GM23338 (cell line): ENCODE measurements around the gene BHLHE23. TPM values are rescaled to one million over a fixed set of nuclear protein-coding genes. Genes with fewer than 3 reads are reported as not detected.

Source experiments
- ATAC-seq: fragments of 200-7000 bp; cut with Tn5 transposase; 3 replicates; pipeline ENCODE4 v1.9.1; 2020
- DNase-seq: peaks from one replicate; pipeline ENCODE4 v3.0.0-alpha.2; 2015; ENCODE audit warnings: low spot score
- H2AFZ ChIP-seq: fragments of 200-600 bp; sonication (generic); 2 replicates; pipeline ENCODE4 v1.8.0; 2016; ENCODE audit warnings: antibody characterized with exemption, mild to moderate bottlenecking, moderate library complexity
- H3F3A ChIP-seq: fragments of 200-600 bp; sonication (generic); replicated peaks from 2 replicates; pipeline ENCODE4 v1.8.0; 2017; ENCODE audit warnings: antibody characterized with exemption, mixed run types, low read depth
- H3K27ac ChIP-seq: fragments of 200-600 bp; sonication (generic); 2 replicates; pipeline ENCODE4 v1.6.1; 2016; ENCODE audit warnings: low read depth
- H3K27me3 ChIP-seq: fragments of 200-600 bp; sonication (generic); 2 replicates; pipeline ENCODE4 v1.8.0; 2016; ENCODE audit warnings: mild to moderate bottlenecking, mixed run types, moderate library complexity; ENCODE audit not compliant: insufficient read depth
- H3K36me3 ChIP-seq: fragments of 200-600 bp; sonication (generic); 2 replicates; pipeline ENCODE4 v1.8.0; 2016; ENCODE audit warnings: mild to moderate bottlenecking; ENCODE audit not compliant: insufficient read depth
- H3K4me1 ChIP-seq: fragments of 200-600 bp; sonication (generic); 2 replicates; pipeline ENCODE4 v1.8.0; 2016; ENCODE audit warnings: mild to moderate bottlenecking, moderate library complexity; ENCODE audit not compliant: insufficient read depth
- H3K4me2 ChIP-seq: fragments of 200-600 bp; sonication (generic); 2 replicates; pipeline ENCODE4 v1.7.1; 2017; ENCODE audit warnings: mixed run types
- H3K4me3 ChIP-seq: fragments of 200-600 bp; sonication (generic); 2 replicates; pipeline ENCODE4 v1.6.1; 2016; ENCODE audit warnings: mixed run types
- H3K79me2 ChIP-seq: fragments of 200-600 bp; sonication (generic); replicated peaks from 2 replicates; pipeline ENCODE4 v1.8.0; 2017; ENCODE audit warnings: mild to moderate bottlenecking; ENCODE audit not compliant: insufficient read depth
- H3K9me2 ChIP-seq: fragments of 200-600 bp; sonication (generic); 2 replicates; pipeline ENCODE4 v1.8.0; 2017; ENCODE audit not compliant: insufficient read depth
- H4K20me1 ChIP-seq: fragments of 200-600 bp; sonication (generic); replicated peaks from 2 replicates; pipeline ENCODE4 v1.8.0; 2017; ENCODE audit warnings: mild to moderate bottlenecking; ENCODE audit not compliant: insufficient read depth
- H3K27ac Mint-ChIP-seq: 2 replicates; pipeline ENCODE4 v1.8.0; 2020; ENCODE audit warnings: inconsistent platforms, mild to moderate bottlenecking, moderate library complexity, mixed read lengths
- H3K27me3 Mint-ChIP-seq: 3 replicates; pipeline ENCODE4 v1.8.0; 2022; ENCODE audit warnings: low read depth, mild to moderate bottlenecking, moderate library complexity, mixed read lengths, inconsistent platforms; ENCODE audit not compliant: insufficient read depth, poor library complexity
- H3K36me3 Mint-ChIP-seq: 3 replicates; pipeline ENCODE4 v1.8.0; 2021; ENCODE audit warnings: low read depth, mild to moderate bottlenecking, inconsistent platforms, moderate library complexity, mixed read lengths
- H3K4me1 Mint-ChIP-seq: 3 replicates; pipeline ENCODE4 v1.8.0; 2020; ENCODE audit warnings: mild to moderate bottlenecking, inconsistent platforms, mixed read lengths
- H3K4me3 Mint-ChIP-seq: 3 replicates; pipeline ENCODE4 v1.8.0; 2021; ENCODE audit warnings: moderate library complexity, mild to moderate bottlenecking, inconsistent platforms, mixed read lengths
- H3K9me3 Mint-ChIP-seq: 3 replicates; pipeline ENCODE4 v1.8.0; 2020; ENCODE audit warnings: moderate library complexity, mild to moderate bottlenecking, inconsistent platforms, mixed read lengths
- CREB1 ChIP-seq: fragments of 250-450 bp; sonication (Bioruptor Pico); IDR thresholded peaks from 2 replicates; pipeline ENCODE4 v1.5.0; 2020; ENCODE audit warnings: low read depth, mild to moderate bottlenecking, moderate library complexity
- EZH2 ChIP-seq: fragments of 200-600 bp; sonication (generic); IDR thresholded peaks from one replicate; pipeline ENCODE4 v1.8.0; 2017; ENCODE audit warnings: antibody characterized with exemption, mild to moderate bottlenecking, low read depth; ENCODE audit not compliant: unreplicated experiment
- EZH2phosphoT487 ChIP-seq: fragments of 200-600 bp; sonication (generic); IDR thresholded peaks from one replicate; pipeline ENCODE4 v1.8.1; 2018; ENCODE audit warnings: antibody characterized with exemption; ENCODE audit not compliant: unreplicated experiment
- JUNB ChIP-seq: IDR thresholded peaks from one replicate; pipeline ENCODE4 v1.6.1; 2016; ENCODE audit warnings: antibody characterized with exemption; ENCODE audit not compliant: unreplicated experiment
- NANOG ChIP-seq: IDR thresholded peaks from 2 replicates; pipeline ENCODE4 v1.6.1; 2016; ENCODE audit warnings: antibody characterized with exemption, borderline replicate concordance
- POLR2AphosphoS5 ChIP-seq: IDR thresholded peaks from 2 replicates; pipeline ENCODE4 v1.6.1; 2016; ENCODE audit warnings: antibody characterized with exemption, low read depth
- STAT1 ChIP-seq: IDR thresholded peaks from one replicate; pipeline ENCODE4 v1.6.1; 2016; ENCODE audit warnings: antibody characterized with exemption; ENCODE audit not compliant: unreplicated experiment
- ZNF114 ChIP-seq: fragments of 250-450 bp; sonication (Bioruptor Pico); IDR thresholded peaks from 2 replicates; pipeline ENCODE4 v1.5.0; 2020; ENCODE audit warnings: mild to moderate bottlenecking, moderate library complexity
- ZNF331 ChIP-seq: fragments of 250-450 bp; sonication (Bioruptor Pico); IDR thresholded peaks from 2 replicates; pipeline ENCODE4 v1.5.0; 2020; ENCODE audit warnings: low read depth, mild to moderate bottlenecking, moderate library complexity
- long read RNA-seq: library from polyadenylated mRNA; unstranded; transcript quantifications from one replicate; pipeline ENCODE4 v2.0.0, GENCODE V29; 2020; ENCODE audit not compliant: unreplicated experiment
- polyA plus RNA-seq: library from polyadenylated mRNA; unstranded; fragments of >200 nt; fragmentation: Nextera tagmentation; extraction: Ambion mirVana; gene quantifications from 2 replicates; pipeline ENCODE4 v1.2.1, GENCODE V29; 2016
- total RNA-seq: library from RNA; depleted of rRNA; stranded (reverse); fragments of >200 nt; shearing (Covaris generic); gene quantifications from 2 replicates; pipeline ENCODE4 v1.2.3, GENCODE V29; 2014; rRNA removed
- TF ChIP-seq, protein P1 (sequence below): fragments of 250-450 bp; sonication (Bioruptor Pico); IDR thresholded peaks from 2 replicates; pipeline ENCODE4 v1.5.0; 2020; ENCODE audit warnings: mild to moderate bottlenecking, moderate library complexity
- TF ChIP-seq, protein P2 (sequence below), 2 experiments: fragments of 200-600 bp in 1 of 2; sonication (generic) in 1 of 2; conservative IDR thresholded peaks; 2 replicates each; pipeline versions ENCODE4 v1.5.1 to v1.6.1; 2016 to 2017; ENCODE audit warnings: antibody characterized with exemption in 2 of 2, low read depth in 2 of 2, mild to moderate bottlenecking in 2 of 2, moderate library complexity in 1 of 2
- TF ChIP-seq, protein P3 (sequence below): IDR thresholded peaks from 2 replicates; pipeline ENCODE4 v1.6.1; 2016; ENCODE audit warnings: antibody characterized with exemption
- TF ChIP-seq, protein P4 (sequence below): IDR thresholded peaks from one replicate; pipeline ENCODE4 v1.6.1; 2018; ENCODE audit warnings: antibody characterized with exemption; ENCODE audit not compliant: unreplicated experiment

BHLHE23 gene
- total RNA-seq: 5.0 and 6.6 TPM in 2 replicates
- polyA plus RNA-seq: 0.52 TPM in 2 replicates
- long read RNA-seq: 0 reads

DNA sequence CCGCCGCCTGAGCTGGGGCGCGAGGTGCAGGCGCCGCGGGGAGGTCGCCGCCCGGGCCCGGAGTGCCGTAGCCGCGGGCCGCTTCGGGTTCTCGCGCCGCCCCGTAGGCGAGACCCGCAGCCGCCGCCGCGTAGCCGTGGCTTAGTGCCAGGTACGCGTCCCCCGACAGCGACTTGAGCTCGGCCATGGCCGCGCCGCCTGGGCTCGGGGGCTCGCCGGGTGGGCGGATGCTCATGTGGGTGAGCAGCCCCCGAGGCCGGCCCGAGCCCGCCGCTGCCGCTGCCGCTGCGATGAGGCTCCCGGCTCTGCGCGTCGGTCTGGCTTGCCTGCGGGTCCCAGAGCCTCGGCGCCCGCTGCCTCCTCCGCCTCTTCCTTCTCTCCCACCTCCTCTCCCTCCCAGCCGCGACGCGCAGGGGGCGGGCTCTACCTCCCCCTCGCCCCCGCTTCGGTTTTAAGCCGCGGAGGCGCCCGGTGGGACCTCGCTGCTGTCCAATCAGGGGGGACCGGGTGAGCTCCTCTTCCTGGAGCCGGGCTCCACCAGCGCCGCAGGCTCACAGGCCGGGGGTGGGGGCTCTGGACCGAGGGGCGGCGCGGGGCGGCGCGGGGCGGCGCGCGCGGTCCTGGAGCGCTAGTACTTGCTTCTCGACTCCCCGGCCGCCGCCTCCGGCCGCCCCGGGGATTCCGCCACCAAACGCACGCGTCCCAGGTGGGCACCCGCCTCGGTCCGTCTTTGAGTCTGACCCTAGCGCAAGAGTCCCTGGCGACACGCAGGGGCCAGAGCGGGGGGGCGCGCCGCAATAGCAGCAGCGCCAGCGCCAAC, at the start of gene BHLHE23:
BHLHE23 (minus strand) TSS at position 425 of the 820 bp plus-strand sequence; CDS start at position 235, 190 bp downstream.
- no peaks in the 10 kb centered on the region for H3K9me2 ChIP-seq
- H4K20me1 ChIP-seq: peaks cover 9% of the 10 kb centered on the region; the same call in 1 of the 2 replicates
- peaks cover 37% of the 10 kb centered on the region for H3K4me1 Mint-ChIP-seq
- H3K4me2 ChIP-seq: peak within 1 kb of the TSS; percentile 84
- H3K4me3 ChIP-seq: peak within 1 kb of the TSS; percentile 63
- H3K27me3 ChIP-seq: peaks cover 87% of the 10 kb centered on the region
- no peaks in the 10 kb centered on the region for H3K36me3 Mint-ChIP-seq
- H2AFZ ChIP-seq: peak within 1 kb of the TSS; percentile 81; the same call in 1 of the 2 replicates
- H3K27ac ChIP-seq: no peak within 1 kb of the TSS
- TF ChIP-seq, protein P1, sequence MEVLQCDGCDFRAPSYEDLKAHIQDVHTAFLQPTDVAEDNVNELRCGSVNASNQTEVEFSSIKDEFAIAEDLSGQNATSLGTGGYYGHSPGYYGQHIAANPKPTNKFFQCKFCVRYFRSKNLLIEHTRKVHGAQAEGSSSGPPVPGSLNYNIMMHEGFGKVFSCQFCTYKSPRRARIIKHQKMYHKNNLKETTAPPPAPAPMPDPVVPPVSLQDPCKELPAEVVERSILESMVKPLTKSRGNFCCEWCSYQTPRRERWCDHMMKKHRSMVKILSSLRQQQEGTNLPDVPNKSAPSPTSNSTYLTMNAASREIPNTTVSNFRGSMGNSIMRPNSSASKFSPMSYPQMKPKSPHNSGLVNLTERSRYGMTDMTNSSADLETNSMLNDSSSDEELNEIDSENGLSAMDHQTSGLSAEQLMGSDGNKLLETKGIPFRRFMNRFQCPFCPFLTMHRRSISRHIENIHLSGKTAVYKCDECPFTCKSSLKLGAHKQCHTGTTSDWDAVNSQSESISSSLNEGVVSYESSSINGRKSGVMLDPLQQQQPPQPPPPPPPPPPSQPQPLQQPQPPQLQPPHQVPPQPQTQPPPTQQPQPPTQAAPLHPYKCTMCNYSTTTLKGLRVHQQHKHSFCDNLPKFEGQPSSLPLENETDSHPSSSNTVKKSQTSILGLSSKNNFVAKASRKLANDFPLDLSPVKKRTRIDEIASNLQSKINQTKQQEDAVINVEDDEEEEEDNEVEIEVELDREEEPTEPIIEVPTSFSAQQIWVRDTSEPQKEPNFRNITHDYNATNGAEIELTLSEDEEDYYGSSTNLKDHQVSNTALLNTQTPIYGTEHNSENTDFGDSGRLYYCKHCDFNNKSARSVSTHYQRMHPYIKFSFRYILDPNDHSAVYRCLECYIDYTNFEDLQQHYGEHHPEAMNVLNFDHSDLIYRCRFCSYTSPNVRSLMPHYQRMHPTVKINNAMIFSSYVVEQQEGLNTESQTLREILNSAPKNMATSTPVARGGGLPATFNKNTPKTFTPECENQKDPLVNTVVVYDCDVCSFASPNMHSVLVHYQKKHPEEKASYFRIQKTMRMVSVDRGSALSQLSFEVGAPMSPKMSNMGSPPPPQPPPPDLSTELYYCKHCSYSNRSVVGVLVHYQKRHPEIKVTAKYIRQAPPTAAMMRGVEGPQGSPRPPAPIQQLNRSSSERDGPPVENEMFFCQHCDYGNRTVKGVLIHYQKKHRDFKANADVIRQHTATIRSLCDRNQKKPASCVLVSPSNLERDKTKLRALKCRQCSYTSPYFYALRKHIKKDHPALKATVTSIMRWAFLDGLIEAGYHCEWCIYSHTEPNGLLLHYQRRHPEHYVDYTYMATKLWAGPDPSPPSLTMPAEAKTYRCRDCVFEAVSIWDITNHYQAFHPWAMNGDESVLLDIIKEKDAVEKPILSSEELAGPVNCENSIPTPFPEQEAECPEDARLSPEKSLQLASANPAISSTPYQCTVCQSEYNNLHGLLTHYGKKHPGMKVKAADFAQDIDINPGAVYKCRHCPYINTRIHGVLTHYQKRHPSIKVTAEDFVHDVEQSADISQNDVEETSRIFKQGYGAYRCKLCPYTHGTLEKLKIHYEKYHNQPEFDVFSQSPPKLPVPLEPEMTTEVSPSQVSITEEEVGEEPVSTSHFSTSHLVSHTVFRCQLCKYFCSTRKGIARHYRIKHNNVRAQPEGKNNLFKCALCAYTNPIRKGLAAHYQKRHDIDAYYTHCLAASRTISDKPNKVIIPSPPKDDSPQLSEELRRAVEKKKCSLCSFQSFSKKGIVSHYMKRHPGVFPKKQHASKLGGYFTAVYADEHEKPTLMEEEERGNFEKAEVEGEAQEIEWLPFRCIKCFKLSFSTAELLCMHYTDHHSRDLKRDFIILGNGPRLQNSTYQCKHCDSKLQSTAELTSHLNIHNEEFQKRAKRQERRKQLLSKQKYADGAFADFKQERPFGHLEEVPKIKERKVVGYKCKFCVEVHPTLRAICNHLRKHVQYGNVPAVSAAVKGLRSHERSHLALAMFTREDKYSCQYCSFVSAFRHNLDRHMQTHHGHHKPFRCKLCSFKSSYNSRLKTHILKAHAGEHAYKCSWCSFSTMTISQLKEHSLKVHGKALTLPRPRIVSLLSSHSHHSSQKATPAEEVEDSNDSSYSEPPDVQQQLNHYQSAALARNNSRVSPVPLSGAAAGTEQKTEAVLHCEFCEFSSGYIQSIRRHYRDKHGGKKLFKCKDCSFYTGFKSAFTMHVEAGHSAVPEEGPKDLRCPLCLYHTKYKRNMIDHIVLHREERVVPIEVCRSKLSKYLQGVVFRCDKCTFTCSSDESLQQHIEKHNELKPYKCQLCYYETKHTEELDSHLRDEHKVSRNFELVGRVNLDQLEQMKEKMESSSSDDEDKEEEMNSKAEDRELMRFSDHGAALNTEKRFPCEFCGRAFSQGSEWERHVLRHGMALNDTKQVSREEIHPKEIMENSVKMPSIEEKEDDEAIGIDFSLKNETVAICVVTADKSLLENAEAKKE (CRISPR knock-in tag): no peak
- TF ChIP-seq, protein P2, sequence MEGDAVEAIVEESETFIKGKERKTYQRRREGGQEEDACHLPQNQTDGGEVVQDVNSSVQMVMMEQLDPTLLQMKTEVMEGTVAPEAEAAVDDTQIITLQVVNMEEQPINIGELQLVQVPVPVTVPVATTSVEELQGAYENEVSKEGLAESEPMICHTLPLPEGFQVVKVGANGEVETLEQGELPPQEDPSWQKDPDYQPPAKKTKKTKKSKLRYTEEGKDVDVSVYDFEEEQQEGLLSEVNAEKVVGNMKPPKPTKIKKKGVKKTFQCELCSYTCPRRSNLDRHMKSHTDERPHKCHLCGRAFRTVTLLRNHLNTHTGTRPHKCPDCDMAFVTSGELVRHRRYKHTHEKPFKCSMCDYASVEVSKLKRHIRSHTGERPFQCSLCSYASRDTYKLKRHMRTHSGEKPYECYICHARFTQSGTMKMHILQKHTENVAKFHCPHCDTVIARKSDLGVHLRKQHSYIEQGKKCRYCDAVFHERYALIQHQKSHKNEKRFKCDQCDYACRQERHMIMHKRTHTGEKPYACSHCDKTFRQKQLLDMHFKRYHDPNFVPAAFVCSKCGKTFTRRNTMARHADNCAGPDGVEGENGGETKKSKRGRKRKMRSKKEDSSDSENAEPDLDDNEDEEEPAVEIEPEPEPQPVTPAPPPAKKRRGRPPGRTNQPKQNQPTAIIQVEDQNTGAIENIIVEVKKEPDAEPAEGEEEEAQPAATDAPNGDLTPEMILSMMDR (conservative IDR thresholded peaks at IDR 0.05; ENCODE audit: low read depth in 2 of 2): no peak
- TF ChIP-seq ZNF114 (CRISPR knock-in tag): no peak
- TF ChIP-seq NANOG: no peak
- TF ChIP-seq EZH2phosphoT487: no peak
- TF ChIP-seq, protein P3, sequence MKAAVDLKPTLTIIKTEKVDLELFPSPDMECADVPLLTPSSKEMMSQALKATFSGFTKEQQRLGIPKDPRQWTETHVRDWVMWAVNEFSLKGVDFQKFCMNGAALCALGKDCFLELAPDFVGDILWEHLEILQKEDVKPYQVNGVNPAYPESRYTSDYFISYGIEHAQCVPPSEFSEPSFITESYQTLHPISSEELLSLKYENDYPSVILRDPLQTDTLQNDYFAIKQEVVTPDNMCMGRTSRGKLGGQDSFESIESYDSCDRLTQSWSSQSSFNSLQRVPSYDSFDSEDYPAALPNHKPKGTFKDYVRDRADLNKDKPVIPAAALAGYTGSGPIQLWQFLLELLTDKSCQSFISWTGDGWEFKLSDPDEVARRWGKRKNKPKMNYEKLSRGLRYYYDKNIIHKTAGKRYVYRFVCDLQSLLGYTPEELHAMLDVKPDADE: no peak
- TF ChIP-seq POLR2AphosphoS5: peak; percentile 27; the same call in 1 of the 2 replicates
- peak; percentile 70 for TF ChIP-seq EZH2
- no peak for TF ChIP-seq ZNF331 (CRISPR knock-in tag)
- TF ChIP-seq JUNB: no peak
- TF ChIP-seq, protein P4, sequence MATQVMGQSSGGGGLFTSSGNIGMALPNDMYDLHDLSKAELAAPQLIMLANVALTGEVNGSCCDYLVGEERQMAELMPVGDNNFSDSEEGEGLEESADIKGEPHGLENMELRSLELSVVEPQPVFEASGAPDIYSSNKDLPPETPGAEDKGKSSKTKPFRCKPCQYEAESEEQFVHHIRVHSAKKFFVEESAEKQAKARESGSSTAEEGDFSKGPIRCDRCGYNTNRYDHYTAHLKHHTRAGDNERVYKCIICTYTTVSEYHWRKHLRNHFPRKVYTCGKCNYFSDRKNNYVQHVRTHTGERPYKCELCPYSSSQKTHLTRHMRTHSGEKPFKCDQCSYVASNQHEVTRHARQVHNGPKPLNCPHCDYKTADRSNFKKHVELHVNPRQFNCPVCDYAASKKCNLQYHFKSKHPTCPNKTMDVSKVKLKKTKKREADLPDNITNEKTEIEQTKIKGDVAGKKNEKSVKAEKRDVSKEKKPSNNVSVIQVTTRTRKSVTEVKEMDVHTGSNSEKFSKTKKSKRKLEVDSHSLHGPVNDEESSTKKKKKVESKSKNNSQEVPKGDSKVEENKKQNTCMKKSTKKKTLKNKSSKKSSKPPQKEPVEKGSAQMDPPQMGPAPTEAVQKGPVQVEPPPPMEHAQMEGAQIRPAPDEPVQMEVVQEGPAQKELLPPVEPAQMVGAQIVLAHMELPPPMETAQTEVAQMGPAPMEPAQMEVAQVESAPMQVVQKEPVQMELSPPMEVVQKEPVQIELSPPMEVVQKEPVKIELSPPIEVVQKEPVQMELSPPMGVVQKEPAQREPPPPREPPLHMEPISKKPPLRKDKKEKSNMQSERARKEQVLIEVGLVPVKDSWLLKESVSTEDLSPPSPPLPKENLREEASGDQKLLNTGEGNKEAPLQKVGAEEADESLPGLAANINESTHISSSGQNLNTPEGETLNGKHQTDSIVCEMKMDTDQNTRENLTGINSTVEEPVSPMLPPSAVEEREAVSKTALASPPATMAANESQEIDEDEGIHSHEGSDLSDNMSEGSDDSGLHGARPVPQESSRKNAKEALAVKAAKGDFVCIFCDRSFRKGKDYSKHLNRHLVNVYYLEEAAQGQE: no peak
- no peak for TF ChIP-seq STAT1
- no peak for TF ChIP-seq CREB1 (CRISPR knock-in tag)
- no peaks in the 10 kb centered on the region for H3K79me2 ChIP-seq
- peaks cover 3% of the 10 kb centered on the region; the same call in 2 of the 3 replicates for H3K9me3 Mint-ChIP-seq
- H3K27me3 Mint-ChIP-seq: peaks cover 74% of the 10 kb centered on the region
- H3K4me3 Mint-ChIP-seq: peak within 1 kb of the TSS; percentile 54
- DNase-seq: peak; percentile 85
- no peak within 1 kb of the TSS for H3K27ac Mint-ChIP-seq
- ATAC-seq: peak; percentile 20
- peaks cover 19% of the 10 kb centered on the region for H3F3A ChIP-seq
- H3K4me1 ChIP-seq: peaks cover 58% of the 10 kb centered on the region
- H3K36me3 ChIP-seq: no peaks in the 10 kb centered on the region
